Osteoblast (primary cell): ENCODE measurements around the gene GRID1. TPM values are rescaled to one million over a fixed set of nuclear protein-coding genes. Genes with fewer than 3 reads are reported as not detected.

Experiments
- DNase-seq: peaks from one replicate; pipeline ENCODE4 v3.0.0; 2011; ENCODE audit warnings: low spot score, mixed read lengths; ENCODE audit not compliant: insufficient read length; ENCODE audit errors: missing footprints
- H2AFZ ChIP-seq: 2 replicates; pipeline ENCODE4 v1.6.0; 2011; ENCODE audit warnings: mild to moderate bottlenecking, low read length
- H3K27ac ChIP-seq: 2 replicates; pipeline ENCODE4 v1.5.1; 2011; ENCODE audit warnings: mild to moderate bottlenecking, low read depth, low read length, moderate library complexity
- H3K27me3 ChIP-seq: 2 replicates; pipeline ENCODE4 v1.6.0; 2012; ENCODE audit warnings: mild to moderate bottlenecking, control low read depth, inconsistent platforms, low read length, moderate library complexity; ENCODE audit not compliant: insufficient read depth
- H3K36me3 ChIP-seq: 2 replicates; pipeline ENCODE4 v1.5.1; 2011; ENCODE audit warnings: mild to moderate bottlenecking, low read length, control low read depth, moderate library complexity; ENCODE audit not compliant: insufficient read depth
- H3K4me1 ChIP-seq: 2 replicates; pipeline ENCODE4 v1.5.1; 2011; ENCODE audit warnings: mild to moderate bottlenecking, low read length, control low read depth, moderate library complexity; ENCODE audit not compliant: insufficient read depth
- H3K4me2 ChIP-seq: 2 replicates; pipeline ENCODE4 v1.6.0; 2011; ENCODE audit warnings: mild to moderate bottlenecking, low read length; ENCODE audit not compliant: insufficient read depth
- H3K4me3 ChIP-seq: fragments of 200-600 bp; sonication (generic); 3 replicates; pipeline ENCODE4 v1.5.1; 2012; ENCODE audit warnings: mild to moderate bottlenecking, low read length, inconsistent platforms; ENCODE audit not compliant: insufficient read depth
- H3K79me2 ChIP-seq: 2 replicates; pipeline ENCODE4 v1.6.0; 2012; ENCODE audit warnings: mild to moderate bottlenecking, low read length, control low read depth, inconsistent platforms; ENCODE audit not compliant: insufficient read depth
- H3K9me3 ChIP-seq: 2 replicates; pipeline ENCODE4 v1.5.1; 2011; ENCODE audit warnings: low read depth, low read length, control low read depth
- H4K20me1 ChIP-seq: 2 replicates; pipeline ENCODE4 v1.6.0; 2012; ENCODE audit warnings: mild to moderate bottlenecking, low read length, control low read depth; ENCODE audit not compliant: insufficient read depth
- total RNA-seq: library from RNA; depleted of rRNA; stranded (reverse); fragments of >200 nt; gene quantifications from 2 replicates; pipeline ENCODE4 v1.2.3, GENCODE V29; 2012
- TF ChIP-seq, protein P1 (sequence below): IDR thresholded peaks from 2 replicates; pipeline ENCODE4 v1.5.1; 2011; ENCODE audit warnings: mild to moderate bottlenecking, low read depth, low read length, moderate library complexity; ENCODE audit errors: extremely low read depth

The GRID1 gene
- total RNA-seq, 1 donor, result not detected

DNA sequence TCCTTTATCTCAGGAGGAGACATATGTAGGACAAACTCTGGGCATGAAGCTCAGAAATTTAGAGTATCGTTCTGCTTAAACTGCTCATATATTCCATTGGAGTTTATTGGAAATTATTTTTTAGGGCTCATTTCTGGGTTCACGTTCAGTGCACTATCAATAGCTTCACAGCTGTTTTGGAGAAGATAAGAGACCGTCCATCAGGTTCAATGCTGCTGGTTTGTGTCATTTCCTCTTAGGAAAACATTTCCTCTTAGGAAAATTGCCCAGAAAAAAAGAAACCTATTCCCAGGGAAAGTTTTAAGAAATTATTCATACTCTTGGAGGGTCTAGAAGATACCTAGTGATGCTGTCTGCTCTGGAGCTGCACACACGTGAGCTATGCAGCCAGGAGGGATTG lies 691.7 kb downstream of the GRID1 start:
- DNase-seq, result no peak
- H3K79me2 ChIP-seq, result no peaks in the 10 kb centered on the region
- no peaks in the 10 kb centered on the region for H3K27me3 ChIP-seq
- no peaks in the 10 kb centered on the region for H3K36me3 ChIP-seq
- no peak overlapping the region for H3K27ac ChIP-seq
- H4K20me1 ChIP-seq, result no peaks in the 10 kb centered on the region
- TF ChIP-seq, protein P1, sequence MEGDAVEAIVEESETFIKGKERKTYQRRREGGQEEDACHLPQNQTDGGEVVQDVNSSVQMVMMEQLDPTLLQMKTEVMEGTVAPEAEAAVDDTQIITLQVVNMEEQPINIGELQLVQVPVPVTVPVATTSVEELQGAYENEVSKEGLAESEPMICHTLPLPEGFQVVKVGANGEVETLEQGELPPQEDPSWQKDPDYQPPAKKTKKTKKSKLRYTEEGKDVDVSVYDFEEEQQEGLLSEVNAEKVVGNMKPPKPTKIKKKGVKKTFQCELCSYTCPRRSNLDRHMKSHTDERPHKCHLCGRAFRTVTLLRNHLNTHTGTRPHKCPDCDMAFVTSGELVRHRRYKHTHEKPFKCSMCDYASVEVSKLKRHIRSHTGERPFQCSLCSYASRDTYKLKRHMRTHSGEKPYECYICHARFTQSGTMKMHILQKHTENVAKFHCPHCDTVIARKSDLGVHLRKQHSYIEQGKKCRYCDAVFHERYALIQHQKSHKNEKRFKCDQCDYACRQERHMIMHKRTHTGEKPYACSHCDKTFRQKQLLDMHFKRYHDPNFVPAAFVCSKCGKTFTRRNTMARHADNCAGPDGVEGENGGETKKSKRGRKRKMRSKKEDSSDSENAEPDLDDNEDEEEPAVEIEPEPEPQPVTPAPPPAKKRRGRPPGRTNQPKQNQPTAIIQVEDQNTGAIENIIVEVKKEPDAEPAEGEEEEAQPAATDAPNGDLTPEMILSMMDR, result no peak
- H3K4me2 ChIP-seq, result no peak overlapping the region
- no peak overlapping the region for H3K4me3 ChIP-seq
- peaks cover 4% of the 10 kb centered on the region for H3K9me3 ChIP-seq
- H3K4me1 ChIP-seq, result no peaks in the 10 kb centered on the region
- no peak overlapping the region for H2AFZ ChIP-seq

DNA sequence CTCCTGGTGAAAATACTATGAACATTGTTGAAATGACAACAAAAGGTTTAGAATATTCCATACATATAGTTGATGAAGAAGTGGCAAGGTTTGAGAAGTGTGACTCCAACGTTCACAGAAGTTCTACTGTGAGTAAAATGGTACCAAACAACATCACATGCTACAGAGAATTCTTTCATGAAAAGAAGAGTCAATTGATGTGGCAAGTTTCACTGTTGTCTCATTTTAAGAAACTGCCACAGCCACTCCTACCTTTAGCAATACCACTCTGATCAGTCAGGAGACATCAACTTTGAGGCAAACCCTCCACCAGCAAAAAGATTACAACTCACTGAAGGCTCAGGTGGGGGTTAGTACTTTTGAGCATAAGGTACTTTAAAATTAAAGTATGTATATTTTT lies 693.3 kb downstream of the GRID1 start:
- H3K4me3 ChIP-seq, result no peak overlapping the region
- peaks cover 4% of the 10 kb centered on the region for H3K9me3 ChIP-seq
- no peak overlapping the region for H3K4me2 ChIP-seq
- no peaks in the 10 kb centered on the region for H3K4me1 ChIP-seq
- no peaks in the 10 kb centered on the region for H3K27me3 ChIP-seq
- no peaks in the 10 kb centered on the region for H3K36me3 ChIP-seq
- H3K79me2 ChIP-seq, result no peaks in the 10 kb centered on the region
- DNase-seq, result no peak
- no peaks in the 10 kb centered on the region for H4K20me1 ChIP-seq
- TF ChIP-seq, protein P1, result no peak
- H3K27ac ChIP-seq, result no peak overlapping the region
- H2AFZ ChIP-seq, result no peak overlapping the region

DNA sequence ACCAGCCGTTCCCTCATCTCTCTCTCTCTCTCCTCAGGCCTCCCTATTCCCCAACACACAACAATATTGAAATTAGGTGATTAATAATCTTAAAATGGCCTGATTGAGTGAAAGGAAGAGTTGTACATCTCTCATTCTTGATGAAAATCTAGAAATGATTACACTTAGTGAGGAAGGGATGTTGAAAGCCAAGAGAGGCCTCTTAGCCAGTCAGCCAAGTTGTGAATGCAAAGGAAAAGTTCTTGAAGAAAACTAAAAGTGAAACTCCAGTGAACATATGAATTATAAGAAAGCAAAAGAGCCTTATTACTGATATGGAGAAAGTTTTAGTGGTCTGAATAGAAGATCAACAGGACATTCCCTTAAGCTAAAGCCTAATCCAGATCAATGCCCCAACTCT lies 695.1 kb downstream of the GRID1 start:
- no peak overlapping the region for H2AFZ ChIP-seq
- no peaks in the 10 kb centered on the region for H3K79me2 ChIP-seq
- H3K4me2 ChIP-seq, result no peak overlapping the region

DNA sequence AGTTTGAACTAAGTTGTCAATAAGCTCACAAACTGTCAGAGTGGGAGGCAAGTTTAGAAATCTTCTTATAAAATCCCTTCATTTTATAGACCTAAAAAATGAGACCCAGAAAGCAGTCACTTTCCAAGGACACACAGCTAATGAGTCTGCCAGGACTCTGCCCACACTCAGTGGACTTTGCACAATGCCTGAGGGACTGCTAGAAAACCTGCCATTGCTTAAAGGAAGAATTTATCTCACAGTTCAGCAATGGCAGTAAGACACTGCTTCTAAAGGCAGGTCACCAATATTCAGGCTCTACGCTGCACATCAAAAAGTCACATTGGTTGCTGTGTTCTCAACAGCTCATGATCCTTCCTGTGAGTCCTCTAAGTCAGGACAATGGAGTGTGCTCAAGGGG lies 698.1 kb downstream of the GRID1 start:
- H3K4me1 ChIP-seq, result no peaks in the 10 kb centered on the region
- no peak overlapping the region for H3K4me2 ChIP-seq
- H3K4me3 ChIP-seq, result no peak overlapping the region
- no peak overlapping the region for H2AFZ ChIP-seq
- TF ChIP-seq, protein P1, result no peak
- no peaks in the 10 kb centered on the region for H3K27me3 ChIP-seq
- no peaks in the 10 kb centered on the region for H3K36me3 ChIP-seq
- no peaks in the 10 kb centered on the region for H3K79me2 ChIP-seq
- no peak overlapping the region for H3K27ac ChIP-seq
- H3K9me3 ChIP-seq, result peaks cover 4% of the 10 kb centered on the region
- H4K20me1 ChIP-seq, result no peaks in the 10 kb centered on the region
- DNase-seq, result no peak

More for the DNA sequence above, 695.1 kb downstream of the GRID1 start:
- no peak overlapping the region for H3K4me3 ChIP-seq
- H4K20me1 ChIP-seq, result no peaks in the 10 kb centered on the region
- no peak overlapping the region for H3K27ac ChIP-seq
- H3K36me3 ChIP-seq, result no peaks in the 10 kb centered on the region
- no peak for DNase-seq
- H3K27me3 ChIP-seq, result no peaks in the 10 kb centered on the region
- no peaks in the 10 kb centered on the region for H3K4me1 ChIP-seq
- peaks cover 4% of the 10 kb centered on the region for H3K9me3 ChIP-seq
- TF ChIP-seq, protein P1, result no peak
